Stomach smooth muscle (tissue), 2 donors: ENCODE data around the gene TIMM10.

Source experiments
- H3K27ac ChIP-seq: one replicate; pipeline ENCODE4 v1.7.0; 2013; ENCODE audit warnings: mild to moderate bottlenecking, low read length, inconsistent platforms
- H3K27me3 ChIP-seq, 2 donors: one replicate each; pipeline ENCODE4 v1.7.0; 2013; ENCODE audit warnings: low read length in 2 of 2; ENCODE audit not compliant: insufficient read depth in 2 of 2, control insufficient read depth in 1 of 2
- H3K36me3 ChIP-seq, 2 donors: one replicate each; pipeline ENCODE4 v1.7.0; 2013; ENCODE audit warnings: low read length in 2 of 2; ENCODE audit not compliant: control insufficient read depth in 2 of 2, insufficient read depth in 2 of 2
- H3K4me1 ChIP-seq: one replicate; pipeline ENCODE4 v1.7.0; 2013; ENCODE audit warnings: low read length; ENCODE audit not compliant: control insufficient read depth, insufficient read depth
- H3K4me3 ChIP-seq, 2 donors: one replicate each; pipeline ENCODE4 v1.7.0; 2013; ENCODE audit warnings: low read length in 2 of 2
- H3K9ac ChIP-seq, 2 donors: one replicate each; pipeline ENCODE4 v1.7.0; 2013; ENCODE audit warnings: low read length in 2 of 2, mild to moderate bottlenecking in 1 of 2
- H3K9me3 ChIP-seq, 2 donors: one replicate each; pipeline ENCODE4 v1.7.0; 2013; ENCODE audit warnings: low read length in 2 of 2; ENCODE audit not compliant: control insufficient read depth in 2 of 2
- donor health status: healthy.
- donor health status: Pancreatic carcinoma.

TIMM10 gene

DNA sequence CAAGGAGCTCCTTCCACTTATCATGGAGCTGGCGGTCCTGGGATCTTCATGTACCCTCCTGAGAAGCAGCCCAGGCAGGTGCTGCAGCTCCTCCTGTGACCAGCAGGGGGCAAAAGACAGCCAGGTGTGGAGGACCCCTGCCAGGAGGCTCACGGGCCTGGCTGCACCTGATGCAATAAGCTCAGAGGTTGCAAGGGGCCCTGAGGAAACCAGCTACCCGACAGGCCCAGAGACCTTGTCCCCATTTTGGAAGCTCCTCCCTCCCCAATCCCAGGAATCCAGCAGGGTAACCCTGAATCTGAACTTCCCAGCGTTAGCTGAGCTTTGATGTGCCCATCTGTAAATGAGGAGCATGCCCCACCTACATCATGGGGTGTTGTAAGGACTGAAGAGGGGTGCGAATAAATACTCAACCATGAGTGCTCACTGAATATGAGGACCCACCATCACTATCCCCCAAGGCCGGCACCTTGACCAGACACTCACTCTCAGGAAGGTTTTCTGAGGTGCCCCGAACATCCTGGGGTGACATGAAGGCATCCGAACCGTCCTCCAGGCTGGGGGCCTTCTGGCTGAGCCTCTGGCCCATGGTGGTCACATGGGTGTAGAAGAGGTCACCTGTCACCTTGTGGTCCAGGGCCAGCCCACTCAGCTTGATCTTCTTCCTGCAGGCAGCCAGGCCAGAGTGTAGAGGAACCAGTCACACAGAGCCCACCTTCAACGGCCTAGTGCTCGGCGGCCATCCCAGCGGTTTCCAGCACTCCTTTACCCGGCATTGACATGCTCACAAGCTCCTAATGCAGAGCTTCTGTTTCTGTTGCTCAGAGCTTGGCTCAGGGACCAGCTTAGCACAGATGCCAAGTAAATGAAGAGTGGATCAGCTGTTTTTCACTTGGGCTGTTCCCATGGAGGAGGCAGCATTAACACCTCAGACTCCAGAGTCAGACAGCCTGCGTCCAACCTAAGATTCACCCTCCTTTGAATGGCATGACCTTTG lies 36.7 kb downstream of the TIMM10 start:
- no peaks in the 10 kb centered on the region for H3K9me3 ChIP-seq
- peaks cover 29 to 34% of the 10 kb centered on the region in 2 donors for H3K36me3 ChIP-seq
- H3K4me1 ChIP-seq: peaks cover 5% of the 10 kb centered on the region
- H3K27me3 ChIP-seq: no peaks in the 10 kb centered on the region
- H3K4me3 ChIP-seq: no peak overlapping the region
- no peak overlapping the region for H3K9ac ChIP-seq
- no peak overlapping the region for H3K27ac ChIP-seq

DNA sequence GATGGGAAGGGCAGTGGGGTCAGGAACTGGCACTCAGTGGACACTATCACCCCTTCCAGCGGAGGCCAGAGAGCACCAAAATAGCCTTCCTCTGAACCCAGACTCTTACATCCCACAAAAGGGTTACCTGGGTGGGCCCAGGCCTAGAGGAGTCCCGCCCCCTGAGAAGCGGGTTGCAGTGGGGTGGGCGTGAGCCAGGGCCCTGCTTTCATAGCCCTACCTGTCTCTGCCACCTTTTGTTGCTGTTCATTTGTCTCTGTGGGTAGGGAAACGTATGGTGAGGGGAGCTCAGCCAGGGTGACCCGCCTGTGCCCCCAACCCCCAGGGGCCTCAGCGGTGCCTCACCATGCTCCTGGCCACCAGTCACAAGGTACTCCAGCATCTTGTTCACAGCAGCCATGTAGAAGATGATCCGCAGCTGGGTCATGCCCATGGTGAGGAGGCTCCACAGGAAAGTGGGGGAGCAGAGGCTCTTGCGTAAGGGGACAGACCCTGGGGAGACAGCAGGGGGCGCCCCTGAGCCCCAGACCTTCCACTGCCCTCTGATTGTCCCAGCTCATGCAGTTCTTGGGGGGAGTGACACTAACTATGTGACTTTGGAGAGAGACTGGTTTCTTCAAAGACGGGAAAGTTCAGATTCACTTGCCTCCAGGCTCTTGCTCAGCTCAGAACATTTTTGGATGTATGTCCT lies 39.0 kb downstream of the TIMM10 start:
- H3K4me1 ChIP-seq: no peaks in the 10 kb centered on the region
- no peak overlapping the region for H3K4me3 ChIP-seq
- H3K27me3 ChIP-seq: no peaks in the 10 kb centered on the region
- H3K9ac ChIP-seq: no peak overlapping the region
- peaks cover 43 to 52% of the 10 kb centered on the region in 2 donors for H3K36me3 ChIP-seq
- no peak overlapping the region for H3K27ac ChIP-seq
- no peaks in the 10 kb centered on the region for H3K9me3 ChIP-seq

DNA sequence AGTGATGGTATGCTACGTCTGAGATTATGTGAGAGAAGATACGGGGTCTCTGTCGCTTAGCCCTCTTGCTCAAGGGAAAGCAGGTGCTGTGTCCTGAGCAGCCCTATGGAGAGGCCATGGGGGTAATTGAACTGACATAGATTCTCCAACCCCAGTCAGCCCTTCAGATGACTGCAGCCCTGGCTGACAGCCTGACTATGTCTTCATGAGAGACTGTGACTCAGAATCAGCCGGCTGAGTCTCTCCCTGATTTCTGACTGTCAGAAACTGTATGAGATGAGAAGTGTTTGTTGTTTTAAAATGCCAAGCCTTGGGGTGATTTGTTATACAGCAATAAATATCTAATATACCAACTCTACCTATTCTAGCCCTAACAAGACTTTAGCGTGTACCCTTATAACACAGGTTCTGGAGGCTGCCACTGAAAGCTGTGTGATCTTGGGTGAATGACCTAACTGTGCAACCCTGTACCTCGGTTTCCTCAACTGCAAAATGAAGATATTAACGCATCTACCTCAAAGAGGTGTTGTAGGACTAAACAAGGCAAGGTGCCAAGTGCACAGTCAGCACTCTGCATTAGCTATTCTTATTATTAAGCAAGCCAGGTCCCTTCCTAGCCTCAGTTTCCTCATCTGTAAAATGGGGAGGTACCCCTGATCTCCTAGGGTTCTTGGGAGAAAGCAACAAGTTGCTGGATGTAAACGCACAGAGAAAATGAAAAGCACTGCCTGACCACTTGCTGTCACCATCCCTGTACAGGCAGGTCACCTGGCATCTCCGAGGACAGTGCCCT lies 39.9 kb downstream of the TIMM10 start:
- H3K4me3 ChIP-seq: no peak overlapping the region
- no peaks in the 10 kb centered on the region for H3K4me1 ChIP-seq
- H3K9me3 ChIP-seq: no peaks in the 10 kb centered on the region
- peaks cover 46 to 53% of the 10 kb centered on the region in 2 donors for H3K36me3 ChIP-seq
- no peak overlapping the region for H3K27ac ChIP-seq
- H3K9ac ChIP-seq: no peak overlapping the region
- H3K27me3 ChIP-seq: no peaks in the 10 kb centered on the region

DNA sequence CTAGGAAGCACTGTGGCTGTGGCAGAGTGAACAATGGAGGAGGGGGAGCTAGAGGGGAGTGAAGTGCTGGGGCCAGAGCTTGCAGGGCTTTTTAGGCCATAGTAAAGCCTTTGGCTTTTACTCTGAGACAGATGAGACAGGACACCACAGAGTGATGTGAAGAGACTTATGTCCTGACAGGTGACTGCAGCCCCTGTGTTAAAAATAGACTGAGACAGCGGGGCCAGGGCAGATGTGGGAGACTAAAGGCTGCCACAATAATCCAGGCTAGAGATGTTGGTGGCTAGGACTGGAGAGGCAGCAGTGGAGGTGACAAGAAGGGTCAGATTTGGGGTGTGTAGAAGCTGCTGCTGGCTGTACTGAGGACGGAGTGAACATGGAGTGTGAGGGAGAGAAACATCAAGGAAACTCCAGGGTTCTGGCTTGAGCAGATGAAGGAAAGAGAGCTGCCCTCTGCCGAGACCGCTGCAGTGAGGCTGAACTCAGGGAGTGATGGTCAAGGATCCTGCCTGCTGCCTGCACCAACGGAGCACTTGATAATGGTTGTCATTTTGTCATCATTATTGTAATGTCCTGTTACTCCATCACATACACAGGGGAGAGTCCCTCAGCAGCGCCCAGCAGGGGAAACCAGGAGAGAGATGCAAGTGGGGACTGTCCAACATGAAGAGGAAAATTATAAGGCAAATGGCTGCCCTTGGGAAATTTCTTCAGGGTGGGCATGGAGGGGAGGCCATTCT lies 42.5 kb downstream of the TIMM10 start:
- Histone ChIP-seq H3K27ac (no peak overlapping the region), H3K36me3 (peaks cover 62 to 64% of the 10 kb centered on the region in 2 donors)

DNA sequence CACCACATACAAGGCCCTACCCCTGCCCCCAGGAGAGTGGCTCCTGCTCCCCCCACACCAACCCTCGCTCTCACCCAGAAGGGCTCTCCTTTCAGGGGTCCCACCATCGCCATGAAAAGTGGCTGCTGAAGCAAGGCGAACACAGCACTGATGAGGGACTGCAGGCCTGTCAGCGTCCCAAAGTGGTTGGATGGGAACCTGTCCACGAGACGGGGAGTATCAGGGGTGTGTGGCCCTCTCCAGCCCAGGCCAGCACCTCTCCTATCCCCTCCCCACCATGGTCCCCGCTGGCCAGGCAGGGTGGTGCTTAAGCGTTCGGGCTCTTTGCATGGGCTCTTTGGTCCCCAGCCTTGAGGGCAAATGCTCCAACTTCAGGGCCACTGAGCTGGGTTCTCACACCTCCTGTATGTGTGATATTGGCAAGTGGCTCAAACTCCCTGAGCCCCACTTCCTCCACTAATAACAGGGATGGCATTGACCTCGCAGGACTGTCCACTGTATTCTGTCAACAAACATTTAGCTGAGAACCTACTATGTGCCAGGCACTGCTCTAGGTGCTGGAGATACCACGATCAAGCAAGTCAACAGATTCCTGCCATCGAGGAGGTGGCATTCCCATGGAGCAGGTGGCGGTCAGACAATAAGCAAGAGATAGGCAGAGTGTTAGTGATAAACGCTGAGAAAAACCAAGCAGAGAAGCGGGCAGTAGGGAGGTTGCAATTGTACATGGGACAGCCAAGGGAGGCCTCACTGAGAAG lies 43.4 kb downstream of the TIMM10 start:
- Histone ChIP-seq H3K9ac (no peak overlapping the region), H3K4me3 (no peak overlapping the region), H3K9me3 (no peaks in the 10 kb centered on the region), H3K4me1 (peaks cover 12% of the 10 kb centered on the region), H3K27me3 (peaks cover 11 to 16% of the 10 kb centered on the region in 2 donors), H3K27ac (no peak overlapping the region), H3K36me3 (peaks cover 62 to 64% of the 10 kb centered on the region in 2 donors)

More for the DNA sequence above, 42.5 kb downstream of the TIMM10 start:
- Histone ChIP-seq H3K9me3 (no peaks in the 10 kb centered on the region), H3K4me1 (peaks cover 3% of the 10 kb centered on the region), H3K9ac (no peak overlapping the region), H3K27me3 (peaks cover 7 to 11% of the 10 kb centered on the region in 2 donors), H3K4me3 (no peak overlapping the region)

DNA sequence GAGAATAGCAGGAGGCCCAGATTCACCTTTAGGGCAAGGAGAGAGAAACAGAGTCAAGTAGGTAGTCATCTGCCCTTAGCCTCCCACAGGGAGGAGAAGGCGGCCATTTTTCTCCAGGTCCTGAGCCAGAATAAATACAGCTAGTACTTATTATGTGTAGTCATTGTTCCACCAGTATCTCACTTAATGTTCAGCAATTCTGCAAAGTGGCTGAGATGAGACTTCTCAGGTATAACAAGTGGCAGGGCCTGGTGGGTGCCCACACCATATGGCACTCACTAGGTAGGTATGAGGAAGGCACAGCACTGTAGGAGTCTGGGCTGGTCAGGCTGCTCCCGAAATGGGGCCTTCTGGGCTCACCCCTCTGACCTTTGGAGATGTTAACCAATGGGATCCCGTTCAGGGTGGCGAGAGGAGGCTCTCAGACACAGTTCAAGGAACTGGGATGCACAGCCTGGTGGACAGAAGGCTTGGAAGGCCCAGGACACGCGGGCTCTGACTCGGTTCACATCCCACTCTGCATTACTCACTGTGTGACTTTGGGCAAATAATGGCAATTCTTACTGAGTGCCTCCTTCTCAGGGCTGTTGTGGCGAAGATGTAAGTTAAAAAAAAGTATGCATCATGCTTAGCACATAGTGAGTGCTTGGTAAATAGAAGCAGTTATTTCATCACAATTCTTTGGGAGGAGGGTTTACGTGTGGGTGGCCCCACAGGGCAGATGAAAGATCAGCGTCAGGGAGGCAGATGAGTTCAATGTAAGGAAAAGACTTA lies 45.1 kb downstream of the TIMM10 start:
- Histone ChIP-seq H3K36me3 (peaks cover 51 to 53% of the 10 kb centered on the region in 2 donors), H3K27ac (no peak overlapping the region), H3K9ac (no peak overlapping the region)

DNA sequence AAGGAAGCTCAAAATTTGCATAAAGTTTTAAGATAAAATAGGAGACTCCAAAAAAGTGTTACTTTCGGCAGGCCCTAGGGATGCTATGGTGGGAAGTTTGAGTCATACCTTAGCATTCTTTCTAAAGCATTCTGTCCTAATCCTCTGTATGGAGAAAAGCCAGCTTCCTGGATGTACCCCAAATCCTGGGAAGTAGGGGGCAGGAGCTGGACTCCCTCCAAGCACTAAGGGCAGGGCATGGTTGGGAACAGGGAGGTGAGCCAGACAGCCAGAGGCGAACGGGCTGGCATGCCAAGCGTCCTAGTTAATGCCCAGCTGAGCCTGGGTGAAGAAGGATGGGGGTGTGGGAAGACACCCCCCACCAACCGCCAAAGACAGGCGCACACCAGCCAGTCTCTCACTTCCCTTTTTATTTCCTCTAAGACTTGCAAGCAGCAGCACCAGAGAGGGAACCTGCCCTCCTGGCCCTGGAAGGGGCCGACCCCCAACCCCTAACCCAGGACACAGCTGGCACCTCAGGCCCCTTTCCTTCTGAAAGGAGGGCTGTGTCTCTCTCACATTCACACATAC lies 46.3 kb downstream of the TIMM10 start:
- H3K4me1 ChIP-seq: peaks cover 12% of the 10 kb centered on the region
- H3K27ac ChIP-seq: no peak overlapping the region
- peaks cover 19 to 34% of the 10 kb centered on the region in 2 donors for H3K27me3 ChIP-seq
- H3K4me3 ChIP-seq: no peak overlapping the region
- H3K36me3 ChIP-seq: peaks cover 42 to 45% of the 10 kb centered on the region in 2 donors
- no peaks in the 10 kb centered on the region for H3K9me3 ChIP-seq
- no peak overlapping the region for H3K9ac ChIP-seq

More for the DNA sequence above, 45.1 kb downstream of the TIMM10 start:
- no peaks in the 10 kb centered on the region for H3K9me3 ChIP-seq
- H3K27me3 ChIP-seq: peaks cover 19 to 27% of the 10 kb centered on the region in 2 donors
- no peak overlapping the region for H3K4me3 ChIP-seq
- peaks cover 12% of the 10 kb centered on the region for H3K4me1 ChIP-seq

DNA sequence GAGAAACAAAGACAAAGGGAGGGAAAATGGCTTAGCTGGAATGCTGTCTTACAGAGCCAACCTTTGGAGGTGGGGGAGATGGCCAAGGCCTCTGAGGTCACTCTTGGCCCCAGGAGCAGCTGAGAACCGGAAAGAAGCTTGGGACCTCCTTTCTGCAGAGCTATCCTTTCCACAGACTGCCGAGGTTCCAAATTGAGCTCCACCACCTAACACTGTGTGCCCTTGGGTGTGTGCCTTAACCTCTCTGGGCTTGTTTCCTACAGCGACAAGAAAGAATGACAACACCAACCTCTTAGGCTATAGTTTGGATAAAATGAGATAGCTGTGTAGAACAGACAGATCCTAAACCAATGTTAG lies 47.0 kb downstream of the TIMM10 start:
- Histone ChIP-seq H3K27me3 (peaks cover 19 to 35% of the 10 kb centered on the region in 2 donors), H3K36me3 (peaks cover 35 to 38% of the 10 kb centered on the region in 2 donors), H3K9ac (no peak overlapping the region), H3K9me3 (no peaks in the 10 kb centered on the region), H3K4me3 (no peak overlapping the region), H3K4me1 (peaks cover 12% of the 10 kb centered on the region), H3K27ac (no peak overlapping the region)
